Measurements from ENCODE around the gene DOCK10.

DNA sequence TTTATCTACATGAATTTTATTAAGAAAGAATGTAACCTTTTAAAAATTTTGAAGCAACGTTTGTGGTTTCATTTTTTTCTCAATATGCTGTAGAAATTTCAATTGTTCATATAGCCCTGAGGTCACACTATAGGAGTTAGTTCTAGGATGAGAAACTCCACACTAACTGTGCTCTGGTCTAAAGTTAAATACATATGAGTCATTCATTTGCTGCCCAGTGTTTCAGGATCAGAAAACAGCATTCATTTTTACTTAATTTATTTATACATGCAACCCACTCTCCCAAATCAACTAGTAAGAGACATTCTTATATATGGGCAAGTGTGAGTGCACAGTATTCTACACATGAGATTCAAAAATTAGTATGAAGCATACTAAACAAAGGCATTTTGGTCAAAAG is 137.9 kb downstream of the DOCK10 start:
- TF ChIP-seq TAF1 (IDR thresholded peaks at IDR 0.05; ENCODE audit: control insufficient read depth, extremely low read depth, insufficient read depth, low read length, severe bottlenecking): no peak
- TF ChIP-seq GATA2 (CRISPR knock-in tag; IDR thresholded peaks at IDR 0.05): no peak
- TF ChIP-seq ILF3 (IDR thresholded peaks at IDR 0.05; ENCODE audit: borderline replicate concordance): no peak
- TF ChIP-seq KDM2B (CRISPR knock-in tag; IDR thresholded peaks at IDR 0.05): no peak
- TF ChIP-seq, protein P1, sequence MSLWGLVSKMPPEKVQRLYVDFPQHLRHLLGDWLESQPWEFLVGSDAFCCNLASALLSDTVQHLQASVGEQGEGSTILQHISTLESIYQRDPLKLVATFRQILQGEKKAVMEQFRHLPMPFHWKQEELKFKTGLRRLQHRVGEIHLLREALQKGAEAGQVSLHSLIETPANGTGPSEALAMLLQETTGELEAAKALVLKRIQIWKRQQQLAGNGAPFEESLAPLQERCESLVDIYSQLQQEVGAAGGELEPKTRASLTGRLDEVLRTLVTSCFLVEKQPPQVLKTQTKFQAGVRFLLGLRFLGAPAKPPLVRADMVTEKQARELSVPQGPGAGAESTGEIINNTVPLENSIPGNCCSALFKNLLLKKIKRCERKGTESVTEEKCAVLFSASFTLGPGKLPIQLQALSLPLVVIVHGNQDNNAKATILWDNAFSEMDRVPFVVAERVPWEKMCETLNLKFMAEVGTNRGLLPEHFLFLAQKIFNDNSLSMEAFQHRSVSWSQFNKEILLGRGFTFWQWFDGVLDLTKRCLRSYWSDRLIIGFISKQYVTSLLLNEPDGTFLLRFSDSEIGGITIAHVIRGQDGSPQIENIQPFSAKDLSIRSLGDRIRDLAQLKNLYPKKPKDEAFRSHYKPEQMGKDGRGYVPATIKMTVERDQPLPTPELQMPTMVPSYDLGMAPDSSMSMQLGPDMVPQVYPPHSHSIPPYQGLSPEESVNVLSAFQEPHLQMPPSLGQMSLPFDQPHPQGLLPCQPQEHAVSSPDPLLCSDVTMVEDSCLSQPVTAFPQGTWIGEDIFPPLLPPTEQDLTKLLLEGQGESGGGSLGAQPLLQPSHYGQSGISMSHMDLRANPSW (CRISPR knock-in tag; IDR thresholded peaks at IDR 0.05): no peak
- no peak for TF ChIP-seq POLR2A (conservative IDR thresholded peaks at IDR 0.05)

Measured in K562 (cell line).